K562 (cell line): Measurements from ENCODE around the gene SCIN. TPM values are rescaled to one million over a fixed set of nuclear protein-coding genes. Genes with fewer than 3 reads are reported as not detected.

ENCODE experiments used
- ATAC-seq: fragments of 200-7000 bp; cut with Tn5 transposase; 3 replicates; pipeline ENCODE4 v1.9.1; 2020; ENCODE audit warnings: moderate library complexity
- BruUV-seq: library from RNA; stranded (reverse); fragments of 400-500 nt; replicated peaks from 2 replicates; lab custom pipeline; 2021; lab: Mats Ljungman, UMichigan
- CTCF ChIA-PET: fragments of 300-600 bp; formaldehyde crosslinking; extraction: SDS; loops from one replicate; lab custom pipeline; 2021; ENCODE audit warnings: low intra/inter-chr PET ratio; lab: Yijun Ruan, JAX
- POLR2A ChIA-PET: fragments of 300-600, 350-650 bp; sonication (Branson Sonifier 250); formaldehyde crosslinking; extraction: SDS; loops from one replicate; lab custom pipeline; 2021; ENCODE audit warnings: antibody characterized with exemption, inconsistent platforms; lab: Yijun Ruan, JAX
- DNase-seq, 4 experiments: peaks; one replicate each; pipeline versions ENCODE4 v3.0.0 to v3.0.0-alpha.2; 2011 to 2018; ENCODE audit warnings: low spot score in 3 of 4, mixed read lengths in 3 of 4; ENCODE audit errors: extremely low read depth in 1 of 4
- FAIRE-seq: peaks from 2 replicates; lab custom pipeline; 2011; peaks lifted over from hg19 to GRCh38; lab: Jason Lieb, UNC
- H2AFZ ChIP-seq: 2 replicates; pipeline ENCODE4 v1.6.0; 2011; ENCODE audit warnings: low read depth, low read length, control low read depth, inconsistent platforms
- H3K27ac ChIP-seq: fragments of 200-600 bp; 3 replicates; pipeline ENCODE4 v1.8.0; 2011; ENCODE audit warnings: low read depth, mild to moderate bottlenecking, control low read depth, inconsistent platforms, low read length, moderate library complexity, mixed read lengths; ENCODE audit errors: extremely low read depth
- H3K27me3 ChIP-seq, 2 experiments: fragments of 300-600 bp in 1 of 2; 2 replicates in 1 of 2; 3 replicates in 1 of 2; pipeline versions ENCODE4 v1.6.0 to v1.8.0; 2011; ENCODE audit warnings: inconsistent platforms in 2 of 2, low read length in 2 of 2, mild to moderate bottlenecking in 1 of 2, mixed read lengths in 1 of 2, moderate library complexity in 1 of 2; ENCODE audit not compliant: control insufficient read depth in 2 of 2, insufficient read depth in 2 of 2
- H3K36me3 ChIP-seq: fragments of 300-600 bp; 3 replicates; pipeline ENCODE4 v1.8.0; 2011; ENCODE audit warnings: mild to moderate bottlenecking, low read length, inconsistent platforms; ENCODE audit not compliant: control insufficient read depth, insufficient read depth
- H3K4me1 ChIP-seq, 2 experiments: fragments of 200-600 bp in 1 of 2; replicated peaks in 1 of 2; 2 replicates in 1 of 2; 3 replicates in 1 of 2; pipeline versions ENCODE4 v1.5.1 to v1.8.0; 2011; ENCODE audit warnings: inconsistent platforms in 2 of 2, low read length in 2 of 2, mild to moderate bottlenecking in 1 of 2, mixed read lengths in 1 of 2, moderate library complexity in 1 of 2; ENCODE audit not compliant: control insufficient read depth in 2 of 2, insufficient read depth in 2 of 2
- H3K4me2 ChIP-seq: 2 replicates; pipeline ENCODE4 v1.6.1; 2011; ENCODE audit warnings: low read length, control low read depth, inconsistent platforms, mixed read lengths; ENCODE audit not compliant: insufficient read depth
- H3K4me3 ChIP-seq: fragments of 200-600 bp; sonication (generic), shearing (Covaris generic); 2 replicates; pipeline ENCODE4 v1.5.1; 2016; ENCODE audit warnings: control low read depth, inconsistent platforms
- H3K79me2 ChIP-seq: fragments of 200-600 bp; 3 replicates; pipeline ENCODE4 v1.8.0; 2011; ENCODE audit warnings: low read length, inconsistent platforms; ENCODE audit not compliant: control insufficient read depth, insufficient read depth
- H3K9ac ChIP-seq, 2 experiments: 2 replicates each; pipeline versions ENCODE4 v1.6.0 to v1.6.1; 2011; ENCODE audit warnings: low read depth in 2 of 2, low read length in 2 of 2, control low read depth in 1 of 2, inconsistent platforms in 1 of 2, mild to moderate bottlenecking in 1 of 2, mixed read lengths in 1 of 2; ENCODE audit not compliant: insufficient read depth in 1 of 2
- H3K9me1 ChIP-seq: one replicate; pipeline ENCODE4 v1.6.0; 2011; ENCODE audit warnings: inconsistent platforms, mild to moderate bottlenecking, low read length, moderate library complexity; ENCODE audit not compliant: control insufficient read depth, insufficient read depth
- H3K9me3 ChIP-seq: replicated peaks from 2 replicates; pipeline ENCODE4 v1.5.1; 2011; ENCODE audit warnings: low read depth, low read length, inconsistent platforms; ENCODE audit not compliant: control insufficient read depth, insufficient read depth
- H4K20me1 ChIP-seq: replicated peaks from 2 replicates; pipeline ENCODE4 v1.6.1; 2011; ENCODE audit warnings: low read length, inconsistent platforms, mixed read lengths; ENCODE audit not compliant: control insufficient read depth, insufficient read depth
- CC2D1A ChIP-seq: fragments of 450-650 bp; IDR thresholded peaks from 2 replicates; pipeline ENCODE4 v1.6.1; 2017; ENCODE audit warnings: mild to moderate bottlenecking
- COPS2 ChIP-seq: fragments of 450-650 bp; conservative IDR thresholded peaks from 2 replicates; pipeline ENCODE4 v1.6.1; 2016; ENCODE audit warnings: mild to moderate bottlenecking, moderate library complexity
- FUS ChIP-seq: fragments of 200-400 bp; formaldehyde crosslinking; optimal IDR thresholded peaks from 2 replicates; pipeline ENCODE3; 2017; ENCODE audit warnings: low read depth, low read length
- HLTF ChIP-seq: fragments of 450-650 bp; IDR thresholded peaks from 2 replicates; pipeline ENCODE4 v1.6.1; 2016
- MLX ChIP-seq, 2 experiments: fragments of 450-650 bp in 1 of 2; sonication (generic) in 1 of 2; formaldehyde crosslinking; conservative IDR thresholded peaks; 2 replicates each; pipeline versions ENCODE4 v1.4.0 to v1.8.1; 2020 to 2022; ENCODE audit warnings: mild to moderate bottlenecking in 1 of 2, missing genetic modification reagents in 1 of 2
- MTF1 ChIP-seq: fragments of 250-450 bp; sonication (Bioruptor Pico); IDR thresholded peaks from 2 replicates; pipeline ENCODE4 v1.9.0; 2021; ENCODE audit warnings: moderate library complexity, mild to moderate bottlenecking, inconsistent platforms, borderline replicate concordance
- NUFIP1 ChIP-seq: fragments of 450-650 bp; IDR thresholded peaks from 2 replicates; pipeline ENCODE4 v1.6.1; 2018; ENCODE audit not compliant: partially characterized antibody
- POLR3A ChIP-seq: IDR thresholded peaks from 2 replicates; pipeline ENCODE4 v1.6.1; 2011; ENCODE audit warnings: borderline replicate concordance, mild to moderate bottlenecking, moderate library complexity; ENCODE audit not compliant: insufficient read length, insufficient read depth; ENCODE audit errors: extremely low read depth
- SP1 ChIP-seq: sonication (generic); formaldehyde crosslinking; IDR thresholded peaks from 2 replicates; pipeline ENCODE4 v1.8.1; 2022; ENCODE audit warnings: mild to moderate bottlenecking, missing genetic modification reagents
- SREBF2 ChIP-seq: sonication (generic); formaldehyde crosslinking; IDR thresholded peaks from 2 replicates; pipeline ENCODE4 v1.4.0; 2020; ENCODE audit warnings: mild to moderate bottlenecking, missing genetic modification reagents
- TCF7L2 ChIP-seq: fragments of 150-350 bp; IDR thresholded peaks from 2 replicates; pipeline ENCODE4 v1.6.1; 2016; ENCODE audit warnings: low read depth, mild to moderate bottlenecking, low read length, moderate library complexity
- WGBS: fragments of 100-300 bp; shearing (Covaris generic); methylation state at CpG from one replicate; pipeline ENCODE4 v1.1.6; 2016; ENCODE audit warnings: low coverage, mixed read lengths; ENCODE audit not compliant: insufficient coverage; ENCODE audit errors: missing lambda C conversion rate; 5-methylcytosine and 5-hydroxymethylcytosine counted together
- in situ Hi-C: fragments of 300-500 bp; cut with MboI; formaldehyde crosslinking; loops from 4 replicates; pipeline ENCODE4 v1.15.0; 2018; ENCODE audit warnings: inconsistent platforms, mixed read lengths
- intact Hi-C: fragments of 100-400 bp; cut with micrococcal nuclease; formaldehyde crosslinking; loops from 2 replicates; pipeline ENCODE4 v1.14.2; 2022
- polyA plus RNA-seq, 8 experiments: library from polyadenylated mRNA; depleted of rRNA in 4 of 8; stranded (reverse) in 5 of 8; unstranded in 3 of 8; fragments of >200 nt; fragmentation: Nextera tagmentation in 2 of 8; fragmentation: Illumina TruSeq in 1 of 8; extraction: Ambion mirVana in 2 of 8; extraction: Trizol in 1 of 8; gene quantifications; 2 replicates each; pipeline versions ENCODE4 v1.2.1 to v1.2.3, GENCODE V29; 2011 to 2014; ENCODE audit warnings: inconsistent platforms in 1 of 8, missing spikeins in 1 of 8
- total RNA-seq, 7 experiments: library from RNA; depleted of rRNA in 6 of 7; stranded (reverse); fragments of >200 nt in 6 of 7; fragmentation: Illumina TruSeq in 2 of 7; extraction: Trizol in 2 of 7; gene quantifications; 2 replicates each; pipeline versions ENCODE4 v1.2.1 to v1.2.3, GENCODE V29; 2011 to 2021; ENCODE audit warnings: low replicate concordance in 1 of 7
- TF ChIP-seq, protein P1 (sequence below): sonication (generic); formaldehyde crosslinking; IDR thresholded peaks from 2 replicates; pipeline ENCODE4 v1.8.0; 2022; ENCODE audit warnings: missing genetic modification reagents, mild to moderate bottlenecking, moderate library complexity, borderline replicate concordance
- TF ChIP-seq, protein P2 (sequence below): fragments of 450-650 bp; formaldehyde crosslinking; IDR thresholded peaks from 2 replicates; pipeline ENCODE4 v1.4.0; 2022; ENCODE audit warnings: mild to moderate bottlenecking, moderate library complexity

Gene SCIN
- total and polyA plus RNA-seq, 9 of the 15 experiments (the other 6 are each of a cell fraction or from before 2014, with no cell fraction given): 0.67 to 18.2 (median 10.6) TPM

- FAIRE-seq (no peak), DNase-seq (no peak), ATAC-seq (no peak)
- Histone ChIP-seq H3K36me3 (no peaks in the 10 kb centered on the region), H2AFZ (peak overlapping the region; percentile 67; the same call in 1 of the 2 replicates), H4K20me1 (no peaks in the 10 kb centered on the region), H3K4me3 (no peak overlapping the region), H3K9me1 (no peaks in the 10 kb centered on the region)
- in situ Hi-C loops: no loop called here
- ChIA-PET POLR2A (no interaction called here), CTCF (no interaction called here)
- no TSS peak for BruUV-seq
- TF ChIP-seq FUS (no peak), SP1 (no peak), MLX (CRISPR knock-in tag; conservative IDR thresholded peaks at IDR 0.05) (no peak), TCF7L2 (no peak), CC2D1A (no peak), POLR3A (no peak), MTF1 (CRISPR knock-in tag) (no peak), SREBF2 (CRISPR knock-in tag) (no peak), HLTF (no peak), NUFIP1 (no peak), COPS2 (no peak)
- TF ChIP-seq, protein P1, sequence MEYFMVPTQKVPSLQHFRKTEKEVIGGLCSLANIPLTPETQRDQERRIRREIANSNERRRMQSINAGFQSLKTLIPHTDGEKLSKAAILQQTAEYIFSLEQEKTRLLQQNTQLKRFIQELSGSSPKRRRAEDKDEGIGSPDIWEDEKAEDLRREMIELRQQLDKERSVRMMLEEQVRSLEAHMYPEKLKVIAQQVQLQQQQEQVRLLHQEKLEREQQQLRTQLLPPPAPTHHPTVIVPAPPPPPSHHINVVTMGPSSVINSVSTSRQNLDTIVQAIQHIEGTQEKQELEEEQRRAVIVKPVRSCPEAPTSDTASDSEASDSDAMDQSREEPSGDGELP (CRISPR knock-in tag): no peak
- TF ChIP-seq, protein P2, sequence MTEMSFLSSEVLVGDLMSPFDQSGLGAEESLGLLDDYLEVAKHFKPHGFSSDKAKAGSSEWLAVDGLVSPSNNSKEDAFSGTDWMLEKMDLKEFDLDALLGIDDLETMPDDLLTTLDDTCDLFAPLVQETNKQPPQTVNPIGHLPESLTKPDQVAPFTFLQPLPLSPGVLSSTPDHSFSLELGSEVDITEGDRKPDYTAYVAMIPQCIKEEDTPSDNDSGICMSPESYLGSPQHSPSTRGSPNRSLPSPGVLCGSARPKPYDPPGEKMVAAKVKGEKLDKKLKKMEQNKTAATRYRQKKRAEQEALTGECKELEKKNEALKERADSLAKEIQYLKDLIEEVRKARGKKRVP (CRISPR knock-in tag): no peak
- TF ChIP-seq, all 486 proteins: peak for 0
- no peaks in the 10 kb centered on the region for H3K27me3 ChIP-seq
- intact Hi-C loops: loop anchor here (10.0 kb wide), 1 partner anchor 198 kb away; no protein-coding TSS in a partner anchor
- 23% methylated on average over 3 of the region's 3 CpGs for WGBS
- no peak overlapping the region for H3K9ac ChIP-seq
- no peaks in the 10 kb centered on the region for H3K9me3 ChIP-seq
- no peak overlapping the region for H3K27ac ChIP-seq
- H3K4me1 ChIP-seq: peaks cover 0 to 26% of the 10 kb centered on the region in 2 experiments; a peak in 3 of 5 replicates
- no peak overlapping the region for H3K4me2 ChIP-seq
- H3K79me2 ChIP-seq: no peaks in the 10 kb centered on the region
Observed at GRCh38 chr7:12582362-12582761, 11.8 kb downstream of the SCIN start.
